Left lobe of liver (tissue), 1 donor: Measurements from ENCODE around the gene TMED3. TPM values are rescaled to one million over a fixed set of nuclear protein-coding genes. Genes with fewer than 3 reads are reported as not detected.

ENCODE experiments used
- total RNA-seq: library from RNA; stranded (reverse); gene quantifications from one replicate; pipeline ENCODE4 v1.2.1, GENCODE V29; 2021
- donor health status: DM: no; HTN: yes; CAD: no.

TMED3 gene
- total RNA-seq, 1 donor from 2014 or later = 5.9 TPM

Other genes starting within 250 kb of the TMED3 start
- not detected for gene RASGRF1, start 220.3 kb upstream of the TMED3 start, total RNA-seq
- not detected for gene ANKRD34C, start 28.4 kb upstream of the TMED3 start, total RNA-seq
- 0.05 TPM for gene MINAR1, start 121.2 kb downstream of the TMED3 start, total RNA-seq